H1 (cell line): ENCODE data around the gene HES1. TPM values are rescaled to one million over a fixed set of nuclear protein-coding genes. Genes with fewer than 3 reads are reported as not detected.
A peak's percentile ranks its signal among the peaks of the same experiment; 100 is the strongest.

Experiments used
- CTCF ChIA-PET: fragments of 300-600 bp; sonication (Branson Sonifier 250); formaldehyde crosslinking; loops from one replicate; lab custom pipeline; 2021; ENCODE audit not compliant: partially characterized antibody; lab: Charles Lee
- POLR2A ChIA-PET: fragments of 300-600 bp; sonication (Branson Sonifier 250); formaldehyde crosslinking; loops from one replicate; lab custom pipeline; 2021; ENCODE audit warnings: inconsistent platforms; ENCODE audit not compliant: partially characterized antibody; lab: Charles Lee
- DNase-seq, 2 experiments: peaks; one replicate each; pipeline versions ENCODE4 v3.0.0 to v3.0.0-alpha.2; 2010 to 2022; ENCODE audit warnings: low spot score in 2 of 2, low read depth in 1 of 2, mixed read lengths in 1 of 2
- FAIRE-seq: peaks from 2 replicates; lab custom pipeline; 2011; peaks lifted over from hg19 to GRCh38; lab: Jason Lieb, UNC
- H2AFZ ChIP-seq: 2 replicates; pipeline ENCODE4 v1.8.1; 2012; ENCODE audit warnings: low read length, inconsistent platforms
- H2AK5ac ChIP-seq: 2 replicates; pipeline ENCODE4 v1.6.1; 2013; ENCODE audit warnings: low read depth, low read length
- H2BK120ac ChIP-seq: replicated peaks from 2 replicates; pipeline ENCODE3; 2013; ENCODE audit warnings: low read depth, low read length, inconsistent platforms
- H2BK12ac ChIP-seq: 2 replicates; pipeline ENCODE4 v1.6.1; 2013; ENCODE audit warnings: low read depth, low read length
- H2BK15ac ChIP-seq: 2 replicates; pipeline ENCODE4 v1.6.1; 2013; ENCODE audit warnings: low read length
- H2BK20ac ChIP-seq: 2 replicates; pipeline ENCODE4 v1.6.1; 2013; ENCODE audit warnings: low read length
- H2BK5ac ChIP-seq: 2 replicates; pipeline ENCODE4 v1.6.1; 2013; ENCODE audit warnings: low read depth, low read length
- H3K14ac ChIP-seq: 2 replicates; pipeline ENCODE4 v1.6.1; 2013; ENCODE audit warnings: inconsistent platforms; ENCODE audit not compliant: insufficient read length
- H3K18ac ChIP-seq: 2 replicates; pipeline ENCODE4 v1.6.1; 2013; ENCODE audit warnings: low read length; ENCODE audit errors: extremely low read depth
- H3K23ac ChIP-seq: 2 replicates; pipeline ENCODE4 v1.6.1; 2013; ENCODE audit warnings: inconsistent platforms; ENCODE audit not compliant: insufficient read length
- H3K23me2 ChIP-seq: 2 replicates; pipeline ENCODE4 v1.6.1; 2013; ENCODE audit warnings: low read depth, low read length
- H3K27ac ChIP-seq: 2 replicates; pipeline ENCODE4 v1.6.1; 2011; ENCODE audit warnings: low read depth, low read length, inconsistent platforms
- H3K27me3 ChIP-seq, 4 experiments: replicated peaks in 1 of 4; 1 replicate in 1 of 4; 2 replicates in 3 of 4; pipeline versions ENCODE4 v1.6.1 to v1.8.1; 2011 to 2013; ENCODE audit warnings: low read length in 3 of 4, mild to moderate bottlenecking in 3 of 4, inconsistent platforms in 2 of 4, mixed read lengths in 2 of 4, moderate library complexity in 1 of 4; ENCODE audit not compliant: control insufficient read depth in 3 of 4, insufficient read depth in 3 of 4; ENCODE audit errors: extremely low read depth in 1 of 4
- H3K36me3 ChIP-seq, 4 experiments: 2 replicates each; pipeline versions ENCODE4 v1.6.1 to v1.8.1; 2011 to 2013; ENCODE audit warnings: mild to moderate bottlenecking in 4 of 4, low read length in 3 of 4, moderate library complexity in 2 of 4, control low read depth in 1 of 4, inconsistent platforms in 1 of 4; ENCODE audit not compliant: insufficient read depth in 4 of 4, control insufficient read depth in 2 of 4
- H3K4ac ChIP-seq: replicated peaks from 2 replicates; pipeline ENCODE3; 2013; ENCODE audit warnings: low read length, low read depth, mixed read lengths, inconsistent platforms; ENCODE audit not compliant: insufficient read length
- H3K4me1 ChIP-seq, 4 experiments: replicated peaks in 1 of 4; 1 replicate in 1 of 4; 2 replicates in 3 of 4; pipeline versions ENCODE4 v1.6.1 to v1.8.1; 2011 to 2013; ENCODE audit warnings: low read length in 3 of 4, inconsistent platforms in 2 of 4, mixed read lengths in 1 of 4; ENCODE audit not compliant: insufficient read depth in 4 of 4, control insufficient read depth in 3 of 4
- H3K4me2 ChIP-seq, 2 experiments: 2 replicates each; pipeline versions ENCODE4 v1.6.1 to v1.8.1; 2011 to 2013; ENCODE audit warnings: low read depth in 2 of 2, low read length in 2 of 2, control low read depth in 1 of 2, inconsistent platforms in 1 of 2, mild to moderate bottlenecking in 1 of 2; ENCODE audit not compliant: insufficient read depth in 1 of 2
- H3K4me3 ChIP-seq, 4 experiments: fragments of 200-600, 300-600 bp in 1 of 4; sonication (generic), shearing (Covaris generic), sonication (Bioruptor Twin) in 1 of 4; 2 replicates each; pipeline versions ENCODE4 v1.5.1 to v1.8.1; 2011 to 2016; ENCODE audit warnings: low read length in 4 of 4, low read depth in 3 of 4, control low read depth in 2 of 4, inconsistent platforms in 2 of 4, mild to moderate bottlenecking in 2 of 4, mixed read lengths in 1 of 4, moderate library complexity in 1 of 4; ENCODE audit not compliant: insufficient read depth in 2 of 4; ENCODE audit errors: extremely low read depth in 1 of 4
- H3K56ac ChIP-seq: replicated peaks from 2 replicates; pipeline ENCODE3; 2013; ENCODE audit warnings: low read depth, mild to moderate bottlenecking, mixed read lengths, low read length, inconsistent platforms; ENCODE audit not compliant: insufficient read length
- H3K79me1 ChIP-seq: 2 replicates; pipeline ENCODE4 v1.6.1; 2013; ENCODE audit warnings: low read depth, low read length, control low read depth
- H3K79me2 ChIP-seq, 2 experiments: 2 replicates each; pipeline versions ENCODE4 v1.6.1 to v1.8.1; 2012 to 2013; ENCODE audit warnings: low read length in 2 of 2, mild to moderate bottlenecking in 2 of 2, inconsistent platforms in 1 of 2; ENCODE audit not compliant: insufficient read depth in 2 of 2, control insufficient read depth in 1 of 2
- H3K9ac ChIP-seq, 4 experiments: replicated peaks in 1 of 4; 1 replicate in 1 of 4; 2 replicates in 3 of 4; pipeline versions ENCODE4 v1.6.1 to v1.8.1; 2011 to 2013; ENCODE audit warnings: low read depth in 3 of 4, low read length in 3 of 4, control low read depth in 2 of 4, mild to moderate bottlenecking in 2 of 4, moderate library complexity in 2 of 4, inconsistent platforms in 1 of 4; ENCODE audit errors: extremely low read depth in 1 of 4
- H3K9me3 ChIP-seq, 2 experiments: 2 replicates each; pipeline versions ENCODE4 v1.6.1 to v1.8.1; 2012 to 2013; ENCODE audit warnings: mild to moderate bottlenecking in 2 of 2, moderate library complexity in 2 of 2, control low read depth in 1 of 2, inconsistent platforms in 1 of 2, low read depth in 1 of 2, low read length in 1 of 2, mixed read lengths in 1 of 2; ENCODE audit not compliant: insufficient read depth in 2 of 2
- H4K20me1 ChIP-seq, 2 experiments: replicated peaks in 1 of 2; 2 replicates each; pipeline versions ENCODE3 to v1.8.1; 2011 to 2013; ENCODE audit warnings: inconsistent platforms in 2 of 2, low read length in 2 of 2, mild to moderate bottlenecking in 1 of 2; ENCODE audit not compliant: insufficient read depth in 2 of 2, control insufficient read depth in 1 of 2
- H4K5ac ChIP-seq: 2 replicates; pipeline ENCODE4 v1.6.1; 2013; ENCODE audit warnings: low read length, low read depth, mixed read lengths, inconsistent platforms; ENCODE audit not compliant: insufficient read length
- H4K8ac ChIP-seq: 2 replicates; pipeline ENCODE4 v1.8.0; 2013; ENCODE audit warnings: mild to moderate bottlenecking, moderate library complexity, low read length, inconsistent platforms; ENCODE audit not compliant: insufficient read depth; ENCODE audit errors: extremely low read depth
- H4K91ac ChIP-seq: replicated peaks from 2 replicates; pipeline ENCODE3; 2013; ENCODE audit warnings: low read length, mixed read lengths, inconsistent platforms; ENCODE audit not compliant: insufficient read length
- ASH2L ChIP-seq: fragments of 200-600, 300-600 bp; sonication (generic); IDR thresholded peaks from one replicate; pipeline ENCODE4 v1.7.1; 2017; ENCODE audit warnings: low read length
- JUND ChIP-seq: IDR thresholded peaks from 2 replicates; pipeline ENCODE4 v1.6.1; 2011; ENCODE audit warnings: mild to moderate bottlenecking, improper control_type of control experiment, low read length
- KDM4A ChIP-seq: IDR thresholded peaks from one replicate; pipeline ENCODE4 v1.7.1; 2012; ENCODE audit warnings: low read depth, mild to moderate bottlenecking, moderate library complexity, low read length, inconsistent platforms; ENCODE audit not compliant: severe bottlenecking
- KDM5A ChIP-seq: fragments of 200-600 bp; IDR thresholded peaks from 2 replicates; pipeline ENCODE4 v1.7.1; 2012; ENCODE audit warnings: mild to moderate bottlenecking, low read length, inconsistent platforms, mixed read lengths
- RBBP5 ChIP-seq: IDR thresholded peaks from 2 replicates; pipeline ENCODE4 v1.7.1; 2012; ENCODE audit warnings: low read depth, mild to moderate bottlenecking, inconsistent platforms, low read length, moderate library complexity, borderline replicate concordance
- RFX5 ChIP-seq: IDR thresholded peaks from 2 replicates; pipeline ENCODE4 v1.6.1; 2011; ENCODE audit warnings: low read depth, low read length, improper control_type of control experiment, borderline replicate concordance
- RNF2 ChIP-seq: fragments of 200-900, 300-1000 bp; sonication (generic); IDR thresholded peaks from 2 replicates; pipeline ENCODE4 v1.7.1; 2016; ENCODE audit warnings: borderline replicate concordance, low read depth, mild to moderate bottlenecking, antibody characterized with exemption, low read length; ENCODE audit not compliant: poor library complexity, severe bottlenecking; ENCODE audit errors: missing control alignments
- SIX5 ChIP-seq: IDR thresholded peaks from 2 replicates; pipeline ENCODE4 v1.6.1; 2011; ENCODE audit warnings: mild to moderate bottlenecking, low read depth, low read length
- ZNF274 ChIP-seq: IDR thresholded peaks from 2 replicates; pipeline ENCODE4 v1.7.0; 2012; ENCODE audit warnings: low read length, borderline replicate concordance; ENCODE audit errors: extremely low read depth
- WGBS, 2 experiments: shearing (Covaris generic) in 1 of 2; methylation state at CpG; one replicate each; pipeline versions ENCODE4 v1.1.6 to v1.1.7; 2013 to 2015; ENCODE audit warnings: low lambda C conversion rate in 2 of 2, mixed read lengths in 2 of 2, inconsistent platforms in 1 of 2, low coverage in 1 of 2, missing lambda C conversion rate in 1 of 2; ENCODE audit not compliant: insufficient replicate concordance in 2 of 2, insufficient coverage in 1 of 2, insufficient read length in 1 of 2; ENCODE audit errors: extremely low coverage in 1 of 2, missing lambda C conversion rate in 1 of 2; 5-methylcytosine and 5-hydroxymethylcytosine counted together
- polyA plus RNA-seq, 7 experiments: library from polyadenylated mRNA; depleted of rRNA in 3 of 7; stranded (reverse) in 5 of 7; unstranded in 2 of 7; fragments of >200 nt in 5 of 7; fragments of 200-250 nt in 2 of 7; gene quantifications; 1 replicate in 5 of 7; 2 replicates in 1 of 7; 4 replicates in 1 of 7; pipeline versions ENCODE4 v1.2.1 to v1.2.3, GENCODE V29; 2011 to 2013; ENCODE audit warnings: missing spikeins in 2 of 7, mixed read lengths in 2 of 7
- total RNA-seq: library from RNA; stranded (reverse); fragmentation: NEBNext Ultra II Directional; extraction: Animal tissue kit (Norgen Biotek cat#: 25700); gene quantifications from 2 replicates; pipeline ENCODE4 v1.2.1, GENCODE V29; 2021
- TF ChIP-seq, protein P1 (sequence below): IDR thresholded peaks from 2 replicates; pipeline ENCODE4 v1.6.1; 2011; ENCODE audit warnings: low read depth, mild to moderate bottlenecking, low read length; ENCODE audit not compliant: insufficient read depth

The HES1 gene
- total and polyA plus RNA-seq, 2 of the 8 experiments (the other 6 are each of a cell fraction or from before 2014, with no cell fraction given), result 7.9 to 12.9 TPM

DNA sequence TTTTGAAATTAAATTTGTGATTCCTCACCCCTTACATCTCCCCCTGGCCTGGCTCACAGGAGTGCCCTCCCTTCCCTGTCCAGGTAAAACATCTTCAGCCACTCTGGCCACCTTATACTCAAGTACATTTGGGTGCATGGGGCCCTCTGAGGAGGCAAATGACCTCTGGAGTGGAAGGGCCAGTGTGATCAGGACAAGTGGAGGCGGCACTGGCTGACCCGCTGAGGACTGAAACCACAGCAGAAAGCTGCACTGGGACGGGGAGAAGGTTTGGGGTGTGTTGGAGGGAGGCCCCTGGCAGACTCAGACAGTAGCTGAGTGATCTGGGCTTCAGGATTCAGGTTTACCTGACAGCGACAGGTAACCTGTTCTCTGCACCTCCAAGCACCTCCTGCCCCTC is 24.2 kb downstream of the HES1 start:
- ChIA-PET CTCF (interaction anchor here (0.7 to 5.0 kb wide), 11 partner anchors 8 to 410 kb away, joined by 3 to 24 read pairs (median 4); no protein-coding TSS in a partner anchor), POLR2A (no interaction called here)
- Histone ChIP-seq H3K9ac (no peak overlapping the region), H3K9me3 (no peaks in the 10 kb centered on the region), H3K14ac (no peak overlapping the region), H2BK15ac (no peak overlapping the region), H3K79me1 (no peaks in the 10 kb centered on the region), H3K27me3 (no peaks in the 10 kb centered on the region; a peak in 1 of 7 replicates), H4K91ac (peak overlapping the region; percentile 50), H3K18ac (no peak overlapping the region), H3K27ac (no peak overlapping the region), H4K8ac (no peak overlapping the region), H3K36me3 (no peaks in the 10 kb centered on the region), H3K4ac (no peak overlapping the region), H3K23me2 (no peaks in the 10 kb centered on the region; the same call in 1 of the 2 replicates), H3K4me2 (no peak overlapping the region), H4K20me1 (no peaks in the 10 kb centered on the region), H2BK5ac (peak overlapping the region; percentile 71; the same call in 1 of the 2 replicates), H3K4me1 (peaks cover 0 to 6% (median 2%) of the 10 kb centered on the region in 4 experiments; a peak in 5 of 7 replicates), H3K79me2 (no peaks in the 10 kb centered on the region), H3K4me3 (no peak overlapping the region), H3K23ac (no peak overlapping the region), H3K56ac (no peak overlapping the region), H2AFZ (no peak overlapping the region), H2BK12ac (no peak overlapping the region), H2BK120ac (no peak overlapping the region), H4K5ac (no peak overlapping the region), H2AK5ac (no peak overlapping the region), H2BK20ac (no peak overlapping the region; the same call in 1 of the 2 replicates)
- DNase-seq (no peak), FAIRE-seq (no peak)
- 85% methylated on average over 4 of the region's 4 CpGs; no CpG with 5 or more reads in 1 of the 2 experiments for WGBS, 2 experiments
- no peak for TF ChIP-seq RFX5
- TF ChIP-seq RNF2, result no peak
- no peak for TF ChIP-seq JUND
- no peak for TF ChIP-seq ZNF274
- TF ChIP-seq ASH2L, result no peak
- TF ChIP-seq RBBP5, result no peak
- TF ChIP-seq KDM5A, result no peak
- no peak for TF ChIP-seq SIX5
- no peak for TF ChIP-seq KDM4A
- TF ChIP-seq, protein P1, sequence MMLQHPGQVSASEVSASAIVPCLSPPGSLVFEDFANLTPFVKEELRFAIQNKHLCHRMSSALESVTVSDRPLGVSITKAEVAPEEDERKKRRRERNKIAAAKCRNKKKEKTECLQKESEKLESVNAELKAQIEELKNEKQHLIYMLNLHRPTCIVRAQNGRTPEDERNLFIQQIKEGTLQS, result no peak
